Muscle layer of colon (tissue), 2 donors: ENCODE measurements around the gene SLC50A1.
A peak's percentile ranks its signal among the peaks of the same experiment; 100 is the strongest.

Experiments used
- H3K27ac ChIP-seq: one replicate; pipeline ENCODE4 v1.7.0; 2013; ENCODE audit warnings: low read depth, mild to moderate bottlenecking, low read length, moderate library complexity
- H3K27me3 ChIP-seq, 2 donors: one replicate each; pipeline ENCODE4 v1.7.0; 2013; ENCODE audit warnings: low read length in 2 of 2, mild to moderate bottlenecking in 2 of 2; ENCODE audit not compliant: insufficient read depth in 2 of 2, control insufficient read depth in 1 of 2
- H3K36me3 ChIP-seq: one replicate; pipeline ENCODE4 v1.7.0; 2013; ENCODE audit warnings: mild to moderate bottlenecking, low read length; ENCODE audit not compliant: insufficient read depth
- H3K4me1 ChIP-seq: one replicate; pipeline ENCODE4 v1.7.0; 2013; ENCODE audit warnings: mild to moderate bottlenecking, low read length; ENCODE audit not compliant: insufficient read depth
- H3K4me3 ChIP-seq, 2 donors: one replicate each; pipeline ENCODE4 v1.7.0; 2013; ENCODE audit warnings: low read length in 2 of 2, low read depth in 1 of 2, mild to moderate bottlenecking in 1 of 2, moderate library complexity in 1 of 2
- H3K9ac ChIP-seq: one replicate; pipeline ENCODE4 v1.7.0; 2013; ENCODE audit warnings: low read length
- H3K9me3 ChIP-seq: one replicate; pipeline ENCODE4 v1.7.0; 2013; ENCODE audit warnings: mild to moderate bottlenecking, low read length
- donor health status: abdominal sarcoma.
- donor health status: Adenocarcinoma of cecum.

The SLC50A1 gene, protein sequence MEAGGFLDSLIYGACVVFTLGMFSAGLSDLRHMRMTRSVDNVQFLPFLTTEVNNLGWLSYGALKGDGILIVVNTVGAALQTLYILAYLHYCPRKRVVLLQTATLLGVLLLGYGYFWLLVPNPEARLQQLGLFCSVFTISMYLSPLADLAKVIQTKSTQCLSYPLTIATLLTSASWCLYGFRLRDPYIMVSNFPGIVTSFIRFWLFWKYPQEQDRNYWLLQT

DNA sequence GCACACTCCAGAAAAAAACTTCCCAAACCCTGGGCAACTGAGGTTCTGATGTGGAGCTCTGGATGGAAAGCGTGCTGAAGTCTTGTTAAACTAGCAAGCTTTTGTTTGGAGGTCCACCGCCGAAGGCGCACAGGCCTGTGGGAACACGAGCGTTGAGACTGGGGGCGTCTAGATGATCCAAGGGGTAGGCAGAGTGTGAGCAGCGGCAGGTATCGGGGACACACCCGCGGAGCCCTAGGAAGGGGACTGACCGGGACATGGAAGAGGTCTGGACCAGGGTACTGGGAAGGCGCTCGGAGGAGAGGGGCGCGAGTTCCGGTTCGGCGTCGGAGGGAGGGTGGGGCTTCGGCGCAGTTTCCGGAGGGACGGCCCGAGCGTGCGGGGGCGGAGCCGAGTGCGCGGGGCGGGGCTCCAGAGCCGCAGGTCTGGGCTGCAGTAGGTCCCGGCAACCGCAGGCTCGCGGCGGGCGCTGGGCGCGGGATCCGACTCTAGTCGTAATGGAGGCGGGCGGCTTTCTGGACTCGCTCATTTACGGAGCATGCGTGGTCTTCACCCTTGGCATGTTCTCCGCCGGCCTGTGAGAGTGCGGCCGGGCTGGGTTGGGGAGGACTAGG, at the start of gene SLC50A1:
TSS of gene SLC50A1 (plus strand) at position 438 of the 614 bp plus-strand sequence. CDS start at position 498, 60 bp downstream.
- Histone ChIP-seq H3K9ac (peak within 1 kb of the TSS; percentile 98), H3K9me3 (no peaks in the 10 kb centered on the region), H3K4me3 (peak within 1 kb of the TSS; percentile 34 to 86), H3K27ac (peak within 1 kb of the TSS; percentile 64), H3K36me3 (peaks cover 27% of the 10 kb centered on the region), H3K27me3 (no peaks in the 10 kb centered on the region), H3K4me1 (peaks cover 30% of the 10 kb centered on the region)

DNA sequence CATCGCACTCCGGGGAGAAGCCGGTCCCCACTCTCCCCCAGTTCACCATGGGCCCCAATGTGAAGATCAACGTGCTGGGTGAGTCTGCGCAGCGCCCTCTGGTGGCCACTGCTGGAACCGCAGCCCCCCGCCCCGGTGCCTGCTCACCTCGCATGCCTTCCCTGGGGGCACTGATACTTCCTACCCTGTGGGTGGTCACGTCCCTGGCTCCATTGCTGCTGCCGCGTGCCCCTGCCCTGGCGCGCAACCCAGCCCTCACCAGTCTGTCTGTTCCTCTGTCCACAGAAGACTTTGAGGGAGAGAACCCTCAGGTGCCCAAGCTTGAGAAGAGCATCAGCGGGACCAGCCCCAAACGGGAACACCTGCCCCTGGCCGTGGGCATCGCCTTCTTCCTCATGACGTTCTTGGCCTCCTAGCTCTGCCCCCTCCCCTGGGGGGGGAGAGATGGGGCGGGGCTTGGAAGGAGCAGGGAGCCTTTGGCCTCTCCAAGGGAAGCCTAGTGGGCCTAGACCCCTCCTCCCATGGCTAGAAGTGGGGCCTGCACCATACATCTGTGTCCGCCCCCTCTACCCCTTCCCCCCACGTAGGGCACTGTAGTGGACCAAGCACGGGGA, 49.4 kb upstream of the SLC50A1 start:
- Histone ChIP-seq H3K36me3 (no peaks in the 10 kb centered on the region), H3K9ac (no peak overlapping the region), H3K4me1 (peaks cover 28% of the 10 kb centered on the region), H3K27me3 (peaks cover 31% of the 10 kb centered on the region in 2 donors), H3K9me3 (no peaks in the 10 kb centered on the region), H3K27ac (no peak overlapping the region), H3K4me3 (peak overlapping the region in 1 of 2 donors; percentile 94)

DNA sequence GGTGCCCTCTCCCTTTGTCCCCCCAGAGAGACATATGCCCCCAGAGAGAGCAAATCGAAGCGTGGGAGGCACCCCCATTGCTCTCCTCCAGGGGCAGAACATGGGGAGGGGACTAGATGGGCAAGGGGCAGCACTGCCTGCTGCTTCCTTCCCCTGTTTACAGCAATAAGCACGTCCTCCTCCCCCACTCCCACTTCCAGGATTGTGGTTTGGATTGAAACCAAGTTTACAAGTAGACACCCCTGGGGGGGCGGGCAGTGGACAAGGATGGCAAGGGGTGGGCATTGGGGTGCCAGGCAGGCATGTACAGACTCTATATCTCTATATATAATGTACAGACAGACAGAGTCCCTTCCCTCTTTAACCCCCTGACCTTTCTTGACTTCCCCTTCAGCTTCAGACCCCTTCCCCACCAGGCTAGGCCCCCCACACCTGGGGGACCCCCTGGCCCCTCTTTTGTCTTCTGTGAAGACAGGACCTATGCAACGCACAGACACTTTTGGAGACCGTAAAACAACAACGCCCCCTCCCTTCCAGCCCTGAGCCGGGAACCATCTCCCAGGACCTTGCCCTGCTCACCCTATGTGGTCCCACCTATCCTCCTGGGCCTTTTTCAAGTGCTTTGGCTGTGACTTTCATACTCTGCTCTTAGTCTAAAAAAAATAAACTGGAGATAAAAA, 48.7 kb upstream of the SLC50A1 start:
- Histone ChIP-seq H3K9ac (no peak overlapping the region), H3K4me1 (peaks cover 27% of the 10 kb centered on the region), H3K36me3 (no peaks in the 10 kb centered on the region), H3K27ac (no peak overlapping the region), H3K9me3 (no peaks in the 10 kb centered on the region), H3K4me3 (no peak overlapping the region), H3K27me3 (peaks cover 23 to 25% of the 10 kb centered on the region in 2 donors)

DNA sequence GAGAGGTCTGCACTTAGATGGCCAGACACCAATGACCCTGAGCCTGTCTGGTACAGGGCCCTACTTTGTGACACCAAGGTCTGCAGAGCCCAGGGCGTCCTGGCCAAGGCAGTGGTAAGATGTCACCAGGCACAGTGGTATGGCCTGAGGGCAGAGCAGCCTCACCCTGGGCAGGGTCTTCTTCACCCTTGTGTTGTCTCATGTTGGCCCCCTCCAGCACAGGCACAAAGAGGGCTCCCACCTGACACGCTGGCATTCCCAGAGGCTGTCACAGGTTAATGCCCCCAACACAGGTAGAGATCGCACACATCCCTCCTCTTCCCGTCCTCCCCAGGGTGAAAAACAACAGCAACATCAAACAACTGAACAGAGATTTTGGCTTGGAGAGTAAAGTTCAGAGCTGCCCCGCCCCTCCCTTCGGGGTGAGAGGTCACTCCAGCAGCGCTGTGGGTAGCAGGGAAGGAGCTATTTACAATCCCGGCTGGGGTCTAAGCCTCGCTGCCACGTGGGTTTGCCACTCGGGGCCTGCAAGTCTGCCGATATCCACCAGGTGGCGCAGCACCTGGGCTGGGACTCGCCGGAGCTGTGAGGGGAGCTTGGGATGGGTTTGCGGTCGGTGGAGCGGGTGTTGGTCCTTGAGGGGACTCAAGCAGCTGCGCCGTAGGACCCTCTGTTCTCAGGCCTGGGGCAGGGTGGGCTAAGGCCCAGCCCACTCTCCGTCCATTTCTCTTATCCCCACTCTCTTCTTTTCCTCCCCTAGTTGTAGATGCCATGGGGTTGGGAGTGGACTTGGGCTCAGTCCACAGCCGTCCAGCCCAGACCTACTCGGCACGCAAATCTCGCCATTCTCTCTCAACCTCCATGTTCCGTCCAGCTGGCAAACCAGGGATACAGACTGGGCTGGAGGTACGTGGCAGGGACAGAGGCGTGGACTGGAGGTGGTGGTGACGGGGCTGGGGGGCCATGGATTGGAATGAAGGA, 44.3 kb upstream of the SLC50A1 start:
- Histone ChIP-seq H3K9me3 (no peaks in the 10 kb centered on the region), H3K4me3 (peak overlapping the region in 1 of 2 donors; percentile 5), H3K4me1 (peaks cover 29% of the 10 kb centered on the region), H3K27me3 (no peaks in the 10 kb centered on the region), H3K36me3 (no peaks in the 10 kb centered on the region), H3K27ac (no peak overlapping the region), H3K9ac (no peak overlapping the region)

DNA sequence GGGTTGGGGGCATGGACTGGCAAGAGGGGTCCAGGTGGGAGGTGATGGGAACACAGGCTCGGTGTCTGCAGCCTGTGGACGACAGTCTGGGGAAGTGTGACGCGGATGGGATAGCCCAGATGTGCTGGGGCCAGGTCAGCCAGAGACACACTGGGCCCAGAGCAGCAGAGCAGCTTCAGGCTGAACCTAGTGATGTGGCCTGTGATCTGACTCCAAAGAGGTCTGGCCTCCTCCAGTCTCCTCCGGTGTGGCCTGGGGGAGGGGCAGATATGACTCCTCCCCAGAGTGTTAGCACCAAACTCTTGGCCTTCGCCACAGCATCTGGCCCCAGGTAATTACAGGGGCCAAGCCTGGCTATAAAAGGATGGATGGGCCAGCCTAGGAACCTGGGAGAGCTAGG, 43.5 kb upstream of the SLC50A1 start:
- Histone ChIP-seq H3K4me3 (no peak overlapping the region), H3K27ac (no peak overlapping the region), H3K36me3 (no peaks in the 10 kb centered on the region), H3K4me1 (peaks cover 28% of the 10 kb centered on the region), H3K9ac (no peak overlapping the region), H3K27me3 (no peaks in the 10 kb centered on the region), H3K9me3 (no peaks in the 10 kb centered on the region)

DNA sequence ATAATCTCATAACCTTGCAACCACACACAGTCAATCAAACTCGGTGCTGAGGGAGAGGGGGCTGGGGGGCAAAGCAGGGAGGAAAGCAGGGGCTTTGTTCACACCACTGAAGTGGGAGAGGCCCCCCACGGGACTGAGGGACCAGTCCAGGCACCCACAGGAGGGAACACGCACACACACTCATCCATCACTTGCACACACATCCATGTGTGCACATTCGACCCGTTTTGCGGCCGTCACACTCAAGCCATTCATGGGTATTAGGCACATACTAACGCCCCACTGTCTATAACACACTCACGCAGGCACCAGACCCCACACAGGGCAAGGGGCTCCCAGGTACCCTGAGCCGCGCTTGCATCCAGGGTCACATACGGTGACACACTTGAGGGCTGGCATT, 43.0 kb upstream of the SLC50A1 start:
- Histone ChIP-seq H3K4me3 (no peak overlapping the region), H3K4me1 (peaks cover 28% of the 10 kb centered on the region), H3K9me3 (no peaks in the 10 kb centered on the region), H3K27ac (no peak overlapping the region), H3K36me3 (no peaks in the 10 kb centered on the region), H3K9ac (no peak overlapping the region), H3K27me3 (no peaks in the 10 kb centered on the region)

DNA sequence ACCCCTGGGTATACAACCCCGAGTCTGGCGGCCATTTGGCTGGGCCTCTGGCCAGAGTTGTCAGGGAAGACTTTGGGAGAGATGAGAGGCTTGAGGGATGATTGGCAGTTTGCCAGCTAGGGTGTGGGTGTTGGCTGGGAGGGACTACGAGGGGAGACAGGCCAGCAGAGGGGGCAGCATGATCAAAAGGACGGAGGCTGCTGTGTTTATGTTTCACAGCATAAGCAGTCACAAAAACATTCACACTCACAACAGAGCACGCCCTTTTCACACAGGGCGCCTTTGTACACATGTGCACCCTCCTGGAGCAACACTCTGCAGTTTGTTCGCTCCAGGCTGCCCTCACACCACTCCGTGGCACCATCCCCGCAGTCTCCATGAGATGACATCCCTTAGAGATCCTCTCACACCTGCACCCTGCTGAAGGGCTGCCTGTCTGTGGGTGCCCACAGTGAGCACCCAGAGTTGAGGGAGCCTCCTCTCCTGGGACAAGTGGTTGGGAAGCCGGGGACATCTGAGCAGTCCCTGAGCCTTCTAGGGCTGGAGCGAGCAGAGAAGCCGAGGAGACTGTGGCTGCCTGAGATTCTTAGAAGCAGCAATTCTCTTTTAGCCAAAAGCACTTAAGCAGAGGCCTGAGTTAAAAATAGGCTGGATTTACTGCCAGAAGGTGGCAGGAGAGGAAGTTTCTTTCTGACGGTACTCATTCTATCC, 41.6 kb upstream of the SLC50A1 start:
- Histone ChIP-seq H3K27me3 (no peaks in the 10 kb centered on the region), H3K9ac (no peak overlapping the region), H3K4me1 (peaks cover 28% of the 10 kb centered on the region), H3K4me3 (peak overlapping the region; percentile 11 to 26), H3K36me3 (no peaks in the 10 kb centered on the region), H3K9me3 (no peaks in the 10 kb centered on the region), H3K27ac (peak overlapping the region; percentile 77)

DNA sequence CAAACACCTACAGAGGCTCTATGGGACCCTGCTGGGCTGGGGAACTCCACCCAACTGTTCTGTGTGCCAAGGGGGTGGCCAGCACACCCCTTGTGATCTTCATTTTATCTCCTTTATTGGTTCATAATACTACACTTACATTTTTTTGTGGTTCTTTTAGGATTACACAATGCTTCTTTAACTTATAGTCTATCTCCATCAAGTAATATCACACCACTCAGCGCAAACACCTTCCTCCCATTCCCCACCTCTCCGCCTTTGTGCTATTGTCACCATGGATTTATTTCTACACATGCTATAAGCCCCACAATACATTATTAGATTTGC, 41.1 kb upstream of the SLC50A1 start:
- no peaks in the 10 kb centered on the region for H3K9me3 ChIP-seq
- H3K4me1 ChIP-seq, result peaks cover 28% of the 10 kb centered on the region
- H3K9ac ChIP-seq, result no peak overlapping the region
- H3K27ac ChIP-seq, result peak overlapping the region; percentile 6
- H3K27me3 ChIP-seq, result no peaks in the 10 kb centered on the region
- no peaks in the 10 kb centered on the region for H3K36me3 ChIP-seq
- peak overlapping the region in 1 of 2 donors; percentile 26 for H3K4me3 ChIP-seq

DNA sequence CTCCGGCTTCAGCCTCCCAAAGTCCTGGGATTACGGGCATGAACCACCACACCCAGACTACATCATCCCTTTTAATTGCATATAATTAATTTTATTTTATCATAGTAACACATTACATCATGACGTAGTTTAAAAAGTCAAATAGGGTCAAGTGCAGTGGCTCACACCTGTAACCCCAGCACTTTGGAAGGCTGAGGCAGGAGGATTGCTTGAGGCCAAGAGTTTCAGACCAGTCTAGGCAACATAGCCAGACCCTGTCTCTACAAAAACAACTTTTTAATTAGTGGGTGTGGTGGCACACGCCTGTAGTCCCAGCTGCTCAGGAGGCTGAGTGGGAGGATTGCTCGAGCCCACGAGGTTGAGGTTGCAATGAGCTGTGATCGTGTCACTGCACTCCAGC, 36.3 kb upstream of the SLC50A1 start:
- H3K36me3 ChIP-seq, result no peaks in the 10 kb centered on the region
- peaks cover 5% of the 10 kb centered on the region for H3K4me1 ChIP-seq
- no peak overlapping the region for H3K9ac ChIP-seq
- no peak overlapping the region for H3K27ac ChIP-seq
- no peaks in the 10 kb centered on the region for H3K27me3 ChIP-seq
- no peaks in the 10 kb centered on the region for H3K9me3 ChIP-seq
- H3K4me3 ChIP-seq, result no peak overlapping the region

DNA sequence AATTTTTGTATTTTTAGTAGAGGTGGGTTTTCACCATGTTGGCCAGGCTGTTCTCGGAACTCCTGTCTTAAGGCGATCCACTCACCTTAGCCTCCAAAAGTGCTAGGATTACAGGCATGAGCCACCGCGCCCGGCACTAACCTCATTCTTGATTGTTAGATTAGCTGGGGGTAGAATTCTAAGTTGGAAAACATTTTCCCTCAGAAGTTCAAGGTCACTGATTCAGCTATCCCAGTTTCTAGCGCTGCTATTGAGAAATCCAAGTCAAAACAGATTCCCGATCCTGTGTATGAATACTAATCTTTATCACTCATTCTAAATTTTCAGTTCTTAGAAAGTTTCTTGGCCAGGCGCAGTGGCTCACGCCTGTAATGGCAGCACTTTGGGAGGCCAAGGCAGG, 32.3 kb upstream of the SLC50A1 start:
- H3K27ac ChIP-seq, result no peak overlapping the region
- H3K9me3 ChIP-seq, result no peaks in the 10 kb centered on the region
- no peaks in the 10 kb centered on the region for H3K36me3 ChIP-seq
- no peak overlapping the region for H3K4me3 ChIP-seq
- H3K4me1 ChIP-seq, result no peaks in the 10 kb centered on the region
- H3K9ac ChIP-seq, result no peak overlapping the region
- no peaks in the 10 kb centered on the region for H3K27me3 ChIP-seq
